Ovary (tissue), 3 donors: ENCODE data around the gene GFER.

Experiments
- CTCF ChIP-seq, 3 donors: fragments of 450-650 bp in 2 of 3; fragments of 200-600 bp in 1 of 3; IDR thresholded peaks; one replicate each; pipeline versions ENCODE4 v1.5.1 to v1.8.0; 2016 to 2022; ENCODE audit warnings: antibody characterized with exemption in 3 of 3, mild to moderate bottlenecking in 1 of 3
- EP300 ChIP-seq: sonication (generic); formaldehyde crosslinking; IDR thresholded peaks from one replicate; pipeline ENCODE4 v1.6.1; 2017; ENCODE audit warnings: antibody characterized with exemption
- POLR2A ChIP-seq: fragments of 450-650 bp; IDR thresholded peaks from one replicate; pipeline ENCODE4 v1.6.1; 2017; ENCODE audit warnings: antibody characterized with exemption, mild to moderate bottlenecking, moderate library complexity
- donor health status: DM: no; HTN: no; CAD: no.

GRCh38 chr16:1992704-1993317, 8.8 kb downstream of the GFER start:
- TF ChIP-seq CTCF (IDR thresholded peaks at IDR 0.05) (no peak), POLR2A (no peak), EP300 (no peak)
